Measurements from ENCODE around the gene LSG1.

Gene LSG1

DNA sequence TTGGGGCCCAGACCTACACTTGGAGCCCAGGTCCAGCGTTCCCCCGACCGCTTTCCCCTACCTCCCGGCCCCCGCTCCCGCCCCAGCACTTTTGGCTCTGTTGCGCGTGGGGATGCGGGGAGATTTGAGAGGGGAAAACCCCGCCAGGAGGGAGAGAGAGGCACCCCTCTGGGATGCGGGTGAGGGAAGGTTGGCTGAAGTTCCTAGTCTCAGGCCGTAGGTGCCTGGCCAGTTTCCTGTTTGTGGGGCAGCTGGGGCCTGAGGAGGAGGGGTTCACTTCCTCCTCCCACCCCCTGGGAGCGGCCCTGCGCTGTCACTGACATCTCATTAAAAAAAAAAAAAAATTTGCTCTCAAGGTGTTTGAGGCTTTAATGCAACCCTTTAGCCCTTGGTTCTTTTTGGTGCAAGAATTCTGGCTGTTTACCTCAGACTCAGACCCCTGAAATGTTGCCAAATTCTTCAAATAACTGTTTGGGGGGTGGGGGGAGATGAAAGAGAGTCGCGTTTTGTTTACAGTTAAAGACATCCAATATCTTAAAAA, 16.3 kb upstream of the LSG1 start:
- no peak for TF ChIP-seq TAF1 (IDR thresholded peaks at IDR 0.05; ENCODE audit: borderline replicate concordance, insufficient read depth, low read length)
- TF ChIP-seq REST (IDR thresholded peaks at IDR 0.05; ENCODE audit: insufficient read depth in 1 of 2, low read depth in 2 of 2, low read length in 2 of 2), result no peak
- TF ChIP-seq POLR2AphosphoS5 (IDR thresholded peaks at IDR 0.05; ENCODE audit: low read depth, low read length), result no peak
- TF ChIP-seq FOXP2 (optimal IDR thresholded peaks at IDR 0.05; ENCODE audit: borderline replicate concordance, extremely low read depth, extremely low read length, insufficient read depth), result no peak
- TF ChIP-seq SIN3A (IDR thresholded peaks at IDR 0.05; ENCODE audit: borderline replicate concordance, insufficient read depth, low read length), result no peak

DNA sequence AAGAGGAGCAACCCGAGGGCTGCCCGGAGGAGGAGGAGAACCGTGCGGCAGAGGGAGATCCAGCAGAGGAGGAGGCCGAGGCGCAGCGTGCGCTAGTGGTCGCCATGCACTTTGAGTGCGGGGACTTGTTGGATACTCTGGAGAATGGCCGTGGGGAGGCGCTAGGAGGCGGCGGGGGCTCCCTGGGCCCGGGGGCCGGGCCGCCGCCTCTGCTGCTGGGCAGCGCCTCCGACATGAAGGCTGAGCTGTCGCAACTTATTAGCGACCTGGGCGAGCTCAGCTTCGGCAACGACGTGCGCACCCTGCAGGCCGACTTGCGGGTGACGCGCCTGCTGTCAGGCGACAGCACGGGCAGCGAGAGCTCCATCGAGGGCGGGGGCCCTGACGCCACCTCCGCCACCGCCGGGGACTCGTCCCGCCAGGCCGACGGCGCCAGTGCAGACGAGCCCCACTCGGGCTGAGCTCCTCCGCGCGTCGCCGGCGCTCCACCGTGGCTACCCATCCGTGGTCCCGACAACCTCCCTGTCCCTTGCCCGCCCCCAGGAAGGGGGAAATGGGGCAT, 15.7 kb upstream of the LSG1 start:
- TF ChIP-seq FOXP2 (optimal IDR thresholded peaks at IDR 0.05; ENCODE audit: borderline replicate concordance, extremely low read depth, extremely low read length, insufficient read depth), result no peak
- no peak for TF ChIP-seq SIN3A (IDR thresholded peaks at IDR 0.05; ENCODE audit: borderline replicate concordance, insufficient read depth, low read length)
- TF ChIP-seq REST (IDR thresholded peaks at IDR 0.05; ENCODE audit: insufficient read depth in 1 of 2, low read depth in 2 of 2, low read length in 2 of 2), result no peak
- TF ChIP-seq POLR2AphosphoS5 (IDR thresholded peaks at IDR 0.05; ENCODE audit: low read depth, low read length), result no peak
- TF ChIP-seq TAF1 (IDR thresholded peaks at IDR 0.05; ENCODE audit: borderline replicate concordance, insufficient read depth, low read length), result no peak

DNA sequence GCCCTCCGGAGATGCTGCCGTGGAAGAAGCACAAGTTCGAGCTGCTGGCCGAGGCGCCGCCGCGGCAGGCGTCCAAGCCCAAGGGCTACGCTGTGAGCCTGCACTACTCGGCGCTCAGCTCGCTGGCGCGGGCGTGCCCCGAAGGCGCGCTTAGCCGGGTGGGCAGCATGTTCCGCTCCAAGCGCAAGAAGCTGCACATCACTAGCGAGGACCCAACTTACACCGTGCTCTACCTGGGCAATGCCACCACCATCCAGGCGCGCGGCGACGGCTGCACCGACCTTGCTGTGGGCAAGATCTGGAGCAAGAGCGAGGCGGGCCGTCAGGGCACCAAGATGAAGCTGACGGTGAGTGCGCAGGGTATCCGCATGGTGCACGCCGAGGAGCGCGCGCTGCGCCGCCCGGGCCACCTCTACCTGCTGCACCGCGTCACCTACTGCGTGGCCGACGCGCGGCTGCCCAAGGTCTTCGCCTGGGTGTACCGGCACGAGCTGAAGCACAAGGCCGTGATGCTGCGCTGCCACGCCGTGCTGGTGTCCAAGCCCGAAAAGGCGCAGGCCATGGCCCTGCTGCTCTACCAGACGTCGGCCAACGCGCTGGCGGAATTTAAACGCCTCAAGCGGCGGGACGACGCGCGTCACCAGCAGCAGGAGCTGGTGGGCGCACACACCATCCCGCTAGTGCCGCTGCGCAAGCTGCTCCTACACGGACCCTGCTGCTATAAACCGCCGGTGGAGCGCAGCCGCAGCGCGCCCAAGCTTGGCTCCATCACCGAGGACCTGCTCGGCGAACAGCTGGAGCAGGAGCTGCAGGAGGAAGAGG, 15.0 kb upstream of the LSG1 start:
- TF ChIP-seq TAF1 (IDR thresholded peaks at IDR 0.05; ENCODE audit: borderline replicate concordance, insufficient read depth, low read length) (no peak), FOXP2 (optimal IDR thresholded peaks at IDR 0.05; ENCODE audit: borderline replicate concordance, extremely low read depth, extremely low read length, insufficient read depth) (no peak), SIN3A (IDR thresholded peaks at IDR 0.05; ENCODE audit: borderline replicate concordance, insufficient read depth, low read length) (no peak), POLR2AphosphoS5 (IDR thresholded peaks at IDR 0.05; ENCODE audit: low read depth, low read length) (no peak), REST (IDR thresholded peaks at IDR 0.05; ENCODE audit: insufficient read depth in 1 of 2, low read depth in 2 of 2, low read length in 2 of 2) (no peak)

DNA sequence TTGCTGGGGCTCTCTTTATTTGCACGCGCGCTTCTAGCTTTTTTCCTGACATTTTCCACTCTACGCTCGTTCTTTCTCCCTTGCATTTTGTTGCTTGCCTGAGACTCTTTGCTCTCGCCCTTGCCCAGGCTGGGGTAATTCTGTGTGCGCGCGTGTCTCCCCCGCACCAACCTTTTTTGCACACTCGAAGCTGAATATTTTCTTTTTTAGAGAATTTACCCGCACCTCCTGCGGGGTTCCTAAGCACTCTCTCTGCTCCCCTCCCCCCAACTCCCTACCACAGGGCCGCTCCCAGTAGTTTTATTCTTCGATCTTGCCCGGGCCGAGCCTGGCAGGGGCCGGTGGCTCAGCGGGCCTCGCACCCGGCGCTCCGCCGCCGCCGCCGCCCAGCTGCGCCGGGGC, 14.4 kb upstream of the LSG1 start:
- TF ChIP-seq SIN3A (IDR thresholded peaks at IDR 0.05; ENCODE audit: borderline replicate concordance, insufficient read depth, low read length), result no peak
- TF ChIP-seq TAF1 (IDR thresholded peaks at IDR 0.05; ENCODE audit: borderline replicate concordance, insufficient read depth, low read length), result no peak
- TF ChIP-seq REST (IDR thresholded peaks at IDR 0.05; ENCODE audit: insufficient read depth in 1 of 2, low read depth in 2 of 2, low read length in 2 of 2), result no peak
- TF ChIP-seq POLR2AphosphoS5 (IDR thresholded peaks at IDR 0.05; ENCODE audit: low read depth, low read length), result no peak
- no peak for TF ChIP-seq FOXP2 (optimal IDR thresholded peaks at IDR 0.05; ENCODE audit: borderline replicate concordance, extremely low read depth, extremely low read length, insufficient read depth)

All from PFSK-1 (cell line).